ENCODE data around the gene SCNN1B. TPM values are rescaled to one million over a fixed set of nuclear protein-coding genes. Genes with fewer than 3 reads are reported as not detected.

The SCNN1B gene
- total and polyA plus RNA-seq, 2 donors (not counting 1 experiment from before 2014, with no cell fraction given), result not detected

- Histone ChIP-seq H3K27me3 (ENCODE audit: control insufficient read depth, insufficient read depth, low read length) (no peaks in the 10 kb centered on the region), H3K4me3 (replicated peaks in 1 of 4; ENCODE audit: control extremely low read depth in 1 of 4, insufficient read depth in 1 of 4, low read depth in 3 of 4, low read length in 4 of 4) (no peak overlapping the region), H2AFZ (ENCODE audit: low read length) (no peak overlapping the region), H3K79me2 (ENCODE audit: control insufficient read depth, insufficient read depth, low read length) (no peaks in the 10 kb centered on the region), H4K20me1 (ENCODE audit: control insufficient read depth, extremely low read depth, insufficient read depth, low read length) (no peaks in the 10 kb centered on the region), H3K4me1 (ENCODE audit: control insufficient read depth, extremely low read depth, insufficient read depth, low read length) (no peaks in the 10 kb centered on the region), H3K9ac (ENCODE audit: insufficient read depth, low read length) (no peak overlapping the region), H3K9me3 (ENCODE audit: control insufficient read depth, insufficient read depth, low read depth, low read length) (no peaks in the 10 kb centered on the region), H3K36me3 (ENCODE audit: control insufficient read depth, insufficient read depth, low read length) (no peaks in the 10 kb centered on the region), H3K4me2 (ENCODE audit: extremely low read depth, insufficient read depth, low read length) (no peak overlapping the region), H3K27ac (ENCODE audit: insufficient read depth, low read length) (no peak overlapping the region)
- no peak for TF ChIP-seq CTCF (conservative IDR thresholded peaks at IDR 0.05 in 1 of 2, IDR thresholded peaks at IDR 0.05 in 1 of 2; ENCODE audit: low read depth in 1 of 2, low read length in 2 of 2)
- TF ChIP-seq EZH2 (IDR thresholded peaks at IDR 0.05; ENCODE audit: low read length, missing control alignments), result no peak
- DNase-seq (ENCODE audit: low read depth in 2 of 2), result no peak
These were observed 28.1 kb downstream of the SCNN1B start for GRCh38 chr16:23330161-23330560.

- Histone ChIP-seq H3K9me3 (ENCODE audit: control insufficient read depth, insufficient read depth, low read depth, low read length) (no peaks in the 10 kb centered on the region), H2AFZ (ENCODE audit: low read length) (no peak overlapping the region), H3K27me3 (ENCODE audit: control insufficient read depth, insufficient read depth, low read length) (no peaks in the 10 kb centered on the region), H3K27ac (ENCODE audit: insufficient read depth, low read length) (no peak overlapping the region), H3K36me3 (ENCODE audit: control insufficient read depth, insufficient read depth, low read length) (no peaks in the 10 kb centered on the region), H3K9ac (ENCODE audit: insufficient read depth, low read length) (no peak overlapping the region), H3K4me2 (ENCODE audit: extremely low read depth, insufficient read depth, low read length) (no peak overlapping the region), H3K4me3 (replicated peaks in 1 of 4; ENCODE audit: control extremely low read depth in 1 of 4, insufficient read depth in 1 of 4, low read depth in 3 of 4, low read length in 4 of 4) (no peak overlapping the region), H3K4me1 (ENCODE audit: control insufficient read depth, extremely low read depth, insufficient read depth, low read length) (no peaks in the 10 kb centered on the region), H4K20me1 (ENCODE audit: control insufficient read depth, extremely low read depth, insufficient read depth, low read length) (no peaks in the 10 kb centered on the region), H3K79me2 (ENCODE audit: control insufficient read depth, insufficient read depth, low read length) (no peaks in the 10 kb centered on the region)
- no peak for DNase-seq (ENCODE audit: low read depth in 2 of 2)
- TF ChIP-seq CTCF (conservative IDR thresholded peaks at IDR 0.05 in 1 of 2, IDR thresholded peaks at IDR 0.05 in 1 of 2; ENCODE audit: low read depth in 1 of 2, low read length in 2 of 2), result no peak
- no peak for TF ChIP-seq EZH2 (IDR thresholded peaks at IDR 0.05; ENCODE audit: low read length, missing control alignments)
These were observed 28.6 kb downstream of the SCNN1B start for GRCh38 chr16:23330583-23331249.

GRCh38 chr16:23333034-23333579, 31.0 kb downstream of the SCNN1B start:
- Histone ChIP-seq H3K36me3 (ENCODE audit: control insufficient read depth, insufficient read depth, low read length) (no peaks in the 10 kb centered on the region), H2AFZ (ENCODE audit: low read length) (no peak overlapping the region), H3K4me3 (replicated peaks in 1 of 4; ENCODE audit: control extremely low read depth in 1 of 4, insufficient read depth in 1 of 4, low read depth in 3 of 4, low read length in 4 of 4) (no peak overlapping the region), H3K9ac (ENCODE audit: insufficient read depth, low read length) (no peak overlapping the region), H3K79me2 (ENCODE audit: control insufficient read depth, insufficient read depth, low read length) (no peaks in the 10 kb centered on the region), H4K20me1 (ENCODE audit: control insufficient read depth, extremely low read depth, insufficient read depth, low read length) (no peaks in the 10 kb centered on the region), H3K4me2 (ENCODE audit: extremely low read depth, insufficient read depth, low read length) (no peak overlapping the region), H3K27ac (ENCODE audit: insufficient read depth, low read length) (no peak overlapping the region), H3K4me1 (ENCODE audit: control insufficient read depth, extremely low read depth, insufficient read depth, low read length) (no peaks in the 10 kb centered on the region), H3K9me3 (ENCODE audit: control insufficient read depth, insufficient read depth, low read depth, low read length) (no peaks in the 10 kb centered on the region), H3K27me3 (ENCODE audit: control insufficient read depth, insufficient read depth, low read length) (no peaks in the 10 kb centered on the region)
- no peak for DNase-seq (ENCODE audit: low read depth in 2 of 2)
- TF ChIP-seq CTCF (conservative IDR thresholded peaks at IDR 0.05 in 1 of 2, IDR thresholded peaks at IDR 0.05 in 1 of 2; ENCODE audit: low read depth in 1 of 2, low read length in 2 of 2), result no peak
- TF ChIP-seq EZH2 (IDR thresholded peaks at IDR 0.05; ENCODE audit: low read length, missing control alignments), result no peak
